ENCODE data around the gene SCYL3.
"Not testable (repeated sequence)": the region's sequence is repeated elsewhere in the genome, so short reads cannot be mapped to it uniquely, and the experiment has no call there.

SCYL3 gene

GRCh38 chr1:169868978-169869377 is 24.7 kb downstream of the SCYL3 start:
- DNase-seq: no peak

DNA sequence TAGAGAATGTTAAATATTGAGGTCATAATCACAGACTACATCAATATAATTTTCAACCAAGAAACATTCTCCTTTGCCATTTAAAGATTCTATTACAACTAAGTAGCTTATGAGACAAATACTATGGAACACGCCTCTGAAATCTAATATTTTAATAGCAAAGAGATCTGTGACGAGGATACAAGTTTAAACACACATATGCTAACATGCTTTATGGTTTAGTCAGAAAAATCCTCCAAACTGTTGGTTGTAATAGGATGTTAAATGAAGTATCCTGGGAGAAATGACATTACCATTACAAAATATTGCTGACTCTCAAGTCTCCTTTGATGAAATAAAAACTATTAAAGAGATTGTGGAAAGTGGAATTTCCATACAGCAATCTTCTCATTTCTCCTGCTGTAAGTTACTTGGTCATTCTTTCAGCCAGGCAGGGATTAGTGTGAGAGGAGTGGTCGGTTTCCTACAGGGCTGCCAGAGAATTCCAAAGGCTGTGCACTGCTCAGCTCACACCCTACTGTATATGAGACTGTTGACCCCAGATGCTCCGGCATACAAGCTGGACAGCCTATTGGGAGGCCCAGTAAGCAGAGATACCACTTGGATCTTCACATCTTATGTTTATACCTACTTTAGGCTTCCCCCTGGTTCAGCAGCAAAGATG is 26.6 kb downstream of the SCYL3 start:
- DNase-seq: no peak

DNA sequence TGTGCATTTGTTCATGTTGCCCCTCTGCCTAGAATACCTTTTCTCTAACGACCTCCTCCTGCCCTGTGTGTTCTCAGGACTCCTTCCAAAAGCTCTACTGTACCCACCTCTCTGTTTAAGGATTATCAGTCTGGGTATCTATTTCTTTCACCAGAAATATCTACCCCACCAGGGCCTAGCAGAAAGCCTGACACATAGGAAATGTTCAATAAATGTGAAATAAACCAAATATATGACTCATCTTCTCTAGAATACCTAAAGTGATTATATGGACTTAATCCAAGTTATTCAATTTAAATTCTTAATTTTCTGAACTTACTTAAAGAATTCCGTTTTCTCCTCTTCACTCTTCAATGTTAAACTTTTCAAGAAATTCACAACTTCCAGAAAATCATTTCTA is 27.1 kb downstream of the SCYL3 start:
- DNase-seq: no peak

- DNase-seq: not testable (repeated sequence)
These were observed 29.2 kb downstream of the SCYL3 start for GRCh38 chr1:169864531-169864930.

- no peak for DNase-seq
These were observed 32.9 kb downstream of the SCYL3 start for GRCh38 chr1:169860750-169861149.

DNA sequence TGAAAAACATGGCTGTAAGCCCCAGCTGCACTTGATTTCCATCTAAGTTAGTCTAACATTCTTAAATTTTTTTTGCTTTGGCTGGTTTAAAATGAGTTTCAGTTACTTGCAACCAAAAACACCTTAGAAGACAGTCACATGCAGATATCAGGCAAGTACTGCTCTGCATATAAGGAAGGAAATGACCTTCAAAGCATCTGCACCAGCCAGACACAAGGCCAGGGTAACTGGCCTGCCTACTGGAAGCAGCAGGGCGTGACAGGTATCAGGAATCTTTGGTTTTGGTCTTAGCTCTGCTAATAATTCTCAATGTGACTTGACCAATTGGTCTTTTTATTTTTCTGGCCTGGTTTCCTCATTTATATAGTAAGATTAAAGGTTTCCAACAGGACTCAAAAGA is 33.5 kb downstream of the SCYL3 start:
- no peak for DNase-seq

GRCh38 chr1:169859001-169859400 is 34.7 kb downstream of the SCYL3 start:
- no peak for DNase-seq

- DNase-seq: no peak
These were observed 35.2 kb downstream of the SCYL3 start for GRCh38 chr1:169858467-169858866.

DNA sequence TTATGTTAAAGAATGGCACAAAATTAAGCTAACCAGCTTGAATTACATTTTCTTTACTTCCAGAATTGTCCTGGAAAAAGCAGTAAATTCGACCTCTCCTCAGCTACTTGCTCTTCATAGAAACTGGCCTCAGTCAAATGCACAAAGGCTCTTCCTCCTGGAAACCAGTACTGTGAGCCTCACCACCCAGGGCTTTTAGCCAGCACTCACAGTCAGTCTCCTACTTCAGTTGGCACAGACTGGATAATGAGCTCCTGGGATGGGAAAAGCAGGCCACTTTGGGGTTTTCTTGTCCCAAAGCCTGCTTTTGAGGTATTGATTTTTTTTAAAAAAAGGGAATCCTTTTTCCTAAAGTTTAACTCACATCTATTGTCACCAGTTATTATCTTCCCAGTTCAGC is 40.4 kb downstream of the SCYL3 start:
- DNase-seq: no peak

DNA sequence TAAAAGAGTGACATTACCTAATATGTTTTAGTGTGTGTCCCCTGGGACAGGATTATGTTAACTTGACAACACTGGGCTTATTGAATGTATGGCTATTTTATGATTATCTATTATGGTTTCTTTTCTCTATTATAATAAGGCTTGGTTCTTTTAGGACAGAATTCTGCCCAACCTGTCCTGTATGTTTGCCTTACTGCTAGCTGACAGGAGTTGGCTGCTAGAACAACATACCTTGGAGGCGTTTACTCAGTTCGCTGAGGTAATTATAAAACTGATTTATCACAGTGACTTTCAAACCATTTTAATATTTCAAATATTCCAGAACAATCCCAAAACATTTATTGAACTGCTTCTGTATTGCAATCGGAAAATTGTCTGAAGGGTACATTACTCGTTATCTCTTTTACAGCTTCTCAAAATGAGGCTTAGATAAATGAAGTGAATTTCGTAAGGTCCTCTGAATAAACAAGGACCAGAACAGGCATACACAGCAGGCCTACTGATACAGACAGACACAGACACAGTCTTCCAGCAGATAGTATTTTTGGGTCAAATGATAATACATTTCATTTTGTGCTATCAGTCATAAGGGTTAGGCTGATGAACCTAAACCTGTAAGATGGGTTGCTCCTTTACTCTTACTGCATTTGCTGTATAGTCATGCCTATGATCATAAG is 44.2 kb downstream of the SCYL3 start:
- no peak for DNase-seq

GRCh38 chr1:169848456-169848855 is 45.2 kb downstream of the SCYL3 start:
- no peak for DNase-seq

- no peak for DNase-seq
These were observed 48.6 kb downstream of the SCYL3 start for GRCh38 chr1:169844941-169845608.

DNA sequence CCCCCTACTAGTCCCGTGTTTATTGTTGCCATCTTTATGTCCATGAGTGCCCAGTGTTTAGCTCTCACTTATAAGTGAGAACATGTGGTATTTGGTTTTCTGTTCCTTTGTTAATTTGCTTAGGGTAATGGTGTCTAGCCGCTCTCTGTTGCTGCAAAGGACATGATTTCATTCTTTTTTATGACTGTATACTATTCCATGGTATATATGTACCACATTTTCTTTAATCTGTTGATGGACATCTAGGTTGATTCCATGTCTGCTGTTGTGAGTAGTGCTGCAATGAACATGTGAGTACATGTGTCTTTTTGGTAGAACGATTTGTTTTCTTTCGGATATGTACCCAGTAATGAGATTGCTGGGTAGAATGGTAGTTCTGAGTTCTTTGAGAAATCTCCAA is 54.8 kb downstream of the SCYL3 start:
- DNase-seq: no peak

DNA sequence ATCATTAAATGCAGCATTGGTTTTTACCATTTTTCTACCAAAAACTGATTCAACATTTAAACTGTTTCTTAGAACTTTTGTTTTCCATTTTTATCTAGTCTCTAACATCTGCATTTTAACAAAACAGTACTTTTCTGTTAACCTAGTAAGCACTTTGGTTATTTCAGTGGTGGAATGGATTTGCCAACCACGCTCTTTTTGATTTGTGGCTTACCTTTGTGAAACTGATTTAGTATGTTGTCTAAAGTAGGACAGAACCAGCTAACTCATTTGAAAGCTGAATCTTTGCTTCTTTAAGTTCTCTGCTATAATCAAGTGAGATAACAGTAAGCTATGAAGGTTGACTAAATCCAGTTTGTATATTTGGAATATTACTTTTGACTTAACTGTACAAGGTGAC is 57.5 kb downstream of the SCYL3 start:
- no peak for DNase-seq

DNA sequence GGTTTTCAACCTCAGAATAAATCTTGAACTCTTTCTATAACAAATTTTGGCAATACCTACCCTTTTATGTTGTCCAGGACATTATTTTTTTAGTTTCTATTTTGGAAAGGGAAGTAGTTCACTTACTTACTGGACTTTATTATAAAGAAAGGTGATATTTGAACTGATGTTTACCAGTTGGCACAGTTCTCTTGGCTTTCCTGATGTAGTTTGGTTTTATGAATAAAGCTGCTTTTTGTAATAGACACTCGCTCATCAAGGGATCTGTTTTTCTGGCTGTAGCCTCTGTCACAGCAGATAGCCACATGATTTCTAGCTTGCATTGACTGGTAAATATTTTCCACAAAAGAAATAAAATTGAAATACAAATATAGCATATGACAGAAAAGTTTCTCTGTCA is 58.0 kb downstream of the SCYL3 start:
- no peak for DNase-seq

DNA sequence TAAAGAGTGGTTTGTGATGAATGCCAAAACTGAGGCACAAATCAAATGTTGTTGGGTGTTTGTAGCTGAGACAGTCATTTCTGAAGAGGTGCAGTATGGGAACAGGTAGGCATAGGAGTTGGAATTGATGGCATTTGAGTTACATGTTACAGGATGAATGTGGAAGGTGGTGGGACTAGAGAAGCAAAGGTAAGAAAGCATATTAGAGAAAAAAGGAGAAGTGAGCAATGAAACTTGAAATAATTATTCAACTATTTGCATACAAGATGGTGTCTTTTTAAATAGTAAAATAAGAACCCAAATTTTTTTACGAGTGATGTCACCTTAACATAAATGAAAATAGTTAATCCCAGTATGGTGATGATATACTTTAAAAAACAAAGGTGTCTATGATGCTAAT is 58.8 kb downstream of the SCYL3 start:
- DNase-seq: no peak

- DNase-seq: no peak
These were observed 60.4 kb downstream of the SCYL3 start for GRCh38 chr1:169833179-169833901.

DNA sequence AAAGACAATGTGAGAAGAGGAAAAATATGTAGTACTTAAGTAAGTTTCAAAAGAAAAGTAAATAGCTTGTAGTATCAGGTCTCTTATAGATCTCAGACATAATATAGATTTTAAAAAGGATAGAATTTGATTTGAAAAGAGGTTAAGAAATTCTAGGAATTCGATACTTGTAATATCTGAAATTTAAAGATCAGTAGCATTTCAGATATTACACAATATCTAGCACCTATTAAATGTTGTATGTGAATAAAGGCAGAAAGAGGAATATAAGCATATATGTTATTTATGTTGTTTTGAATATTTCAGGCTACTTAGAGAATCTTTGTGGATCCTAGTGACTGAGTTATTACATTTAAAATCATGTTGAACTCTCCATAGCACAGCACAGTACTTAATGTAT is 64.0 kb downstream of the SCYL3 start:
- no peak for DNase-seq

DNA sequence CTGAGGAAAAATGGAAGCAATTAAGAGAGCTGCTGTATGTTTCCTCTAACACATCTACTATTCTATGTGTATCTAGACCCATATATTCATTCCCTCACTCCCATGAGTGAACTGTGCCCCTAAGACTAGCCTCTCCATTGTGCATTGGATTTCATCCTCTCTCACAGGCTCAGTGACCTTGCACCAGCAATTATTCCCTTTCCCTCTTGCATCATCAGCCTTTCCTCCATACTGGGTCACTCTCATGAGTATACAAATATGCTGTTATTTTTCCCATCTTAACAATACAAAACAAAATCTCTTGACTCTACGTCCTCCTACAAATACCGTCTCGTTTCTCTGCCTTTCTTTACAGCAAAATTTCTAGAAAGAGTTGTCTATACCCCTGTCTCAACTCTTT is 69.5 kb downstream of the SCYL3 start:
- no peak for DNase-seq

- DNase-seq: no peak
These were observed 72.2 kb downstream of the SCYL3 start for GRCh38 chr1:169821500-169821899.

- no peak for DNase-seq
These were observed 77.1 kb downstream of the SCYL3 start for GRCh38 chr1:169816617-169817016.

DNA sequence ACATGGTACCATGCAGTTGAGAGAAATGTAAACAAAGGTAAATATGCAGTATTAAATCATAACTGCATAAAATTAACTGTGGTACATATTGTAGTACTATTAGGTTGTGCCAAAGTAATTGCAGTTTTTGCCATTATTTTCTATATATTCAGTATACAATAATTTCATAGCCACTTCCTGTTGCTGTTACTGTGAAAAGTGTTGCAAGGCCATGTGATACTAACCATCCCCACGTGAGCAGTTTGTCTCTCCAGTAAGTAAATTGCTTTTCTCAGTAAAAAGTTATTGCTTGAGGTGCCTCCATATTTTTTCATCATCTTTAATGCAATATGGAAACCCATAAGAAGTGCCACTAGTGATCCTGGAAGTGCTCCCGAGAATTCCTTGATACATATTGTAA is 79.4 kb downstream of the SCYL3 start:
- no peak for DNase-seq

GRCh38 chr1:169812131-169812530 is 81.6 kb downstream of the SCYL3 start:
- DNase-seq: no peak

Data from stimulated activated naive CD4-positive, alpha-beta T cell (primary cell).